GM19438 (cell line): ENCODE measurements around the gene SBK1.
"Not testable (repeated sequence)": the region's sequence is repeated elsewhere in the genome, so short reads cannot be mapped to it uniquely, and the experiment has no call there.

Source experiments
- ATAC-seq: cut with Tn5 transposase; IDR thresholded peaks from one replicate; pipeline ENCODE4 v1.9.1; 2021; ENCODE audit warnings: low read depth; ENCODE audit not compliant: unreplicated experiment

Gene SBK1

GRCh38 chr16:28326881-28327610 is 34.7 kb downstream of the SBK1 start:
- no peak for ATAC-seq

DNA sequence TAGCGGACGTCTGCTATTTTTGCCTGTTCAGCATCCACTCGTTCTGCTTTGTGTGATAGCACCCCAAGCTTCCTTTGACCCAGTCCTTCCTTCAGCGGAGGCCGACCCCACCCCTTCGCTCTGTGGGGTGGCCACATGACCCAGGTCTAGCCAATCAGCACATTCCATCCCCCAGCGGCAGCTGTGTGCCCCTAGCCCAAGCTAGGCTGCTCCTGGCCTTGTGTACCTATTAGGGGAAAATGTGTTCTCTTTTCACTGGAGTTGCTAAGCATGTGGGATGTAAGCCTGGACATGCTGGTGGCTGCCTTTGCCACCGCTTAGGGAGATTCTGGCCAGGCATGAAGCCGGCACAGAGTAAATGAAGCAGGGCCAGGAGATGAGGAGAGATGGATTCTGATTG is 37.9 kb downstream of the SBK1 start:
- not testable (repeated sequence) for ATAC-seq

- ATAC-seq = not testable (repeated sequence)
Observed at GRCh38 chr16:28330981-28331380, 38.7 kb downstream of the SBK1 start.

DNA sequence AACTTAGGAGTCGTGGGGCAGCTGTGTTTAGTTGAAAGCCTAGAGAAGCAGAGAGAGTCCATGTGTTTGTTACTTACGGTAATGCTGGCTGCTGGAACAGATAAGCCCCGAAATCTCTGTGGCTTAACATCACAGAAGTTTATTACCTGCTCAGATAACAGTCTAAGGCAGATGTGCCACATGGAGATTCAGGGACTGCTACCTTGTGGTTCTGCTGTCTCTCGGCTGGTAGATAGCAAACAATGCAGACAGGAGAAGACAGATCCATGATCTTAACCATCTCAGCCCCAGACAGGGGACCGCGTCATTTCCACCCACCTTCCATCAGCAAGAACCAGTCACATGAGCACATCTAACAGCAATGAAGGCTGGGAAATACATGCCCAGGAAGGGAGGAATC is 40.3 kb downstream of the SBK1 start:
- not testable (repeated sequence) for ATAC-seq

DNA sequence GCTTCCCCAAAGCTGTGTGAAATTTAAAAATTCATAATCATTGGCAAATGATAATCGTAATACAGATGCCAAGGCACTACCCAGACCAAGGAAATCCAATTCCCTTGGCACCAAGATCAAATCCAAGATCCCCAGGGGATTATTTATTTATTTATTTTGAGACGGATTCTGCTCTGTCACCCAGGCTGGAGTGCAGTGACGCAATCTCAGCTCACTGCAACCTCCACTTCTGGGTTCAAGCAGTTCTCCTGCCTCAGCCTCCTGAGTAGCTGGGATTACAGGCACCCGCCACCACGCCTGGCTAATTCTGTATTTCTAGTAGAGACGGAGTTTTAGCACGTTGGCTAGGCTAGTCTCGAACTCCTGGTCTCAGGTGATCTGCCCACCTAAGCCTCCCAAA is 43.4 kb downstream of the SBK1 start:
- ATAC-seq = not testable (repeated sequence)

GRCh38 chr16:28336940-28337710 is 44.8 kb downstream of the SBK1 start:
- ATAC-seq = not testable (repeated sequence)

DNA sequence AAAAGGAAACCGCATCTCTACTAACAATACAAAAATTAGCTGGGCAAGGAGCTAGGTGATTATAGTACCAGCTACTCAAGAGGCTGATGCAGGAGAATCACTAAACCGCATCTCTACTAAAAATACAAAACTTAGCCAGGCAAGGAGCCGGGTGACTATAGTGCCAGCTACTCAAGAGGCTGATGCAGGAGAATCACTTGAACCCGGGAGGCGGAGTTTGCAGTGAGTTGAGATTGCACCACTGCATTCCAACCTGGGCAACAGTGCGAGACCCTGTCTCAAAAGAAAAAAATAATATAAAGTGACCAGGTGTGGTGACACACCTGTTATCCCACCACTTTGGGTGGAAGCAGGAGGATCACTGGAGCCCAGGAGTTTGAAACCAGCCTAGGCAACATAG is 45.9 kb downstream of the SBK1 start:
- ATAC-seq = not testable (repeated sequence)

- ATAC-seq = not testable (repeated sequence)
Observed at GRCh38 chr16:28362600-28362999, 70.3 kb downstream of the SBK1 start.

DNA sequence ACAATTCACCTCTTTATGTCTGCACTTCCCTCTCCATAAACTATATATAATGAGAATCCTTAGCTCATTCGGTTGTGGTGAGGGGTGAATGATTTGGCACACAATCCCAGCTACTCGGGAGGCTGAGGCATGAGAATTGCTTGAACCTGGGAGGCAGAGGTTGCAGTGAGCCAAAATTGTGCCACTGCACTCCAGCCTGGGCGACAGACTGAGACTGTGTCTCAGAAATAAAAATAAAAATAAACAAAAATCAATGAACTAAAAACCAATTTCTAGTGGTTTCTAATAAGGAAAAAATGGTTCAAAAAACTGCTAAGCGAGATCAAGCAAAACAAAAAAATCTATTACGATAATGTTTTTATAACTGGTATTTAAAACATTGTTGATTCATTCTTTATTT is 71.1 kb downstream of the SBK1 start, which contains the start of gene NPIPB6:
TSS of gene NPIPB6 (minus strand) at position 101 of the 400 bp plus-strand sequence. CDS start 686 bp downstream, outside the sequence.
- ATAC-seq = not testable (repeated sequence)

DNA sequence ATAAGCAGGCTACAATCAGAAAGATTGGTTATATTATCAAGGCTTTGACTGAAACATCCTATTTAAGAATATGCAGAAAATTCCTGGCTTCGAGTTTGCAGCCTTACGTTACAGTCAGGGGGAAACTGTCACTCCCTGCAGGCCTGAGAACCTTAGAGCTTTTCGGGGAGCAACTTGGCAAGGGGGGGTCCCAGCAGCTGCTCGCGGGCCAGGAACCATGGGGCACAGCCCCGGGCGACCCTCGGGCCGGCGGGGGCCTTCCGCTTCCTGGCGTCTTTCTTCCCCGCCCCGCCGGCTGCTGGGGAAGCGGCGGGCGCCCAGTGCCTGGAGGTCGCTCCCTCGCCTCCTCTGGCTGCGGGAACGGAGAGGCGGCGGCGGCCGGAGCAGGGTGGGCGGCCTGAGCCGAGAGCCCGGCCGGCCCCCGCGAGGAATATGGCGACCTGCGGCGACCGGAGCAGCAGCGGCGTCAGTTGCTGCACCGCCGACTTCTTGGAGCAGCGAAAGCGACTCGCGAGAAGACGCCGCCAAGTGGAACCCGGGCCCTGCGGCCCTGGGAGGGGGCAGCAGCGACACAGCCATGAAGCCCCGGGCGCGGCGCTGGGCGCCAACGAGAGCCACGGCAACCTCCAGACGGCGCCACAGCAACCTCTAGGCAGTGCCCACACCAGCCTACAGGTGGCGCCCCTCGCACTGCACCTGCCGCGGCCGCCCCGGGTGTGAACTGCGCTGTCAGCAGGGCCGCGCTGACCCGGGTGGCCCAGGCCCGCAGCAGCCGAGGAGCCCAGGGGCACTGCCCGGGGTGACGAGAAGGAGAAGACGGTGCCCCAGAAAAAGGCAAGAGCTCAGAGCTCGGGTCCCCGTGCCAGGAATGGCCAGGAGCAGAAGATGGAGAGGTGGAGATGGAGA is 72.2 kb downstream of the SBK1 start:
- ATAC-seq = peak; percentile 81

GRCh38 chr16:28367926-28368325 is 75.6 kb downstream of the SBK1 start:
- not testable (repeated sequence) for ATAC-seq
